NB4 (cell line): ENCODE measurements around the gene PCSK7.

ENCODE experiments used
- DNase-seq: peaks from one replicate; pipeline ENCODE4 v3.0.0; 2010; ENCODE audit warnings: low read depth
- H3K4me3 ChIP-seq: one replicate; pipeline ENCODE4 v1.5.1; 2011; ENCODE audit warnings: mild to moderate bottlenecking, low read depth, low read length, moderate library complexity
- CTCF ChIP-seq: IDR thresholded peaks from one replicate; pipeline ENCODE4 v1.5.1; 2012; ENCODE audit warnings: low read depth, low read length
- MYC ChIP-seq: IDR thresholded peaks from 2 replicates; pipeline ENCODE4 v1.6.1; 2011; ENCODE audit warnings: low read depth, low read length
- POLR2A ChIP-seq: IDR thresholded peaks from 2 replicates; pipeline ENCODE4 v1.6.1; 2011; ENCODE audit warnings: mild to moderate bottlenecking; ENCODE audit not compliant: insufficient read length; ENCODE audit errors: extremely low read depth
- TF ChIP-seq, protein P1 (sequence below): IDR thresholded peaks from 2 replicates; pipeline ENCODE4 v1.6.1; 2011; ENCODE audit warnings: low read depth, low read length

PCSK7 gene

GRCh38 chr11:117199916-117200812 lies 31.7 kb downstream of the PCSK7 start:
- TF ChIP-seq MYC (no peak), CTCF (no peak), POLR2A (no peak)
- TF ChIP-seq, protein P1, sequence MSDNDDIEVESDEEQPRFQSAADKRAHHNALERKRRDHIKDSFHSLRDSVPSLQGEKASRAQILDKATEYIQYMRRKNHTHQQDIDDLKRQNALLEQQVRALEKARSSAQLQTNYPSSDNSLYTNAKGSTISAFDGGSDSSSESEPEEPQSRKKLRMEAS = no peak
- H3K4me3 ChIP-seq = no peak overlapping the region

DNA sequence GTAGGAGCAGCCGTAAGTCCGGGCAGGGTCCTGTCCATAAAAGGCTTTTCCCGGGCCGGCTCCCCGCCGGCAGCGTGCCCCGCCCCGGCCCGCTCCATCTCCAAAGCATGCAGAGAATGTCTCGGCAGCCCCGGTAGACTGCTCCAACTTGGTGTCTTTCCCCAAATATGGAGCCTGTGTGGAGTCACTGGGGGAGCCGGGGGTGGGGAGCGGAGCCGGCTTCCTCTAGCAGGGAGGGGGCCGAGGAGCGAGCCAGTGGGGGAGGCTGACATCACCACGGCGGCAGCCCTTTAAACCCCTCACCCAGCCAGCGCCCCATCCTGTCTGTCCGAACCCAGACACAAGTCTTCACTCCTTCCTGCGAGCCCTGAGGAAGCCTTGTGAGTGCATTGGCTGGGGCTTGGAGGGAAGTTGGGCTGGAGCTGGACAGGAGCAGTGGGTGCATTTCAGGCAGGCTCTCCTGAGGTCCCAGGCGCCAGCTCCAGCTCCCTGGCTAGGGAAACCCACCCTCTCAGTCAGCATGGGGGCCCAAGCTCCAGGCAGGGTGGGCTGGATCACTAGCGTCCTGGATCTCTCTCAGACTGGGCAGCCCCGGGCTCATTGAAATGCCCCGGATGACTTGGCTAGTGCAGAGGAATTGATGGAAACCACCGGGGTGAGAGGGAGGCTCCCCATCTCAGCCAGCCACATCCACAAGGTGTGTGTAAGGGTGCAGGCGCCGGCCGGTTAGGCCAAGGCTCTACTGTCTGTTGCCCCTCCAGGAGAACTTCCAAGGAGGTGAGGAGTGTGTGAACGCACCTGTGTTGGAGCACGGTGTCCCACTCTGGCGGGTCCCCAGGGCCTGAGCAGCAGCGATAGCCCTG lies 32.6 kb downstream of the PCSK7 start, which contains the start of gene TAGLN:
Gene TAGLN (plus strand): TSS at position 318 of the 863 bp plus-strand sequence. CDS start 3,644 bp downstream, outside the sequence.
- TF ChIP-seq MYC = no peak
- no peak for TF ChIP-seq POLR2A
- no peak for TF ChIP-seq CTCF
- TF ChIP-seq, protein P1 = no peak
- DNase-seq = no peak
- H3K4me3 ChIP-seq = no peak within 1 kb of the TSS

More at GRCh38 chr11:117199916-117200812, 31.7 kb downstream of the PCSK7 start:
- no peak for DNase-seq

- H3K4me3 ChIP-seq = no peak overlapping the region
- DNase-seq = no peak
- no peak for TF ChIP-seq POLR2A
These were observed 33.3 kb downstream of the PCSK7 start for GRCh38 chr11:117198613-117199012.

DNA sequence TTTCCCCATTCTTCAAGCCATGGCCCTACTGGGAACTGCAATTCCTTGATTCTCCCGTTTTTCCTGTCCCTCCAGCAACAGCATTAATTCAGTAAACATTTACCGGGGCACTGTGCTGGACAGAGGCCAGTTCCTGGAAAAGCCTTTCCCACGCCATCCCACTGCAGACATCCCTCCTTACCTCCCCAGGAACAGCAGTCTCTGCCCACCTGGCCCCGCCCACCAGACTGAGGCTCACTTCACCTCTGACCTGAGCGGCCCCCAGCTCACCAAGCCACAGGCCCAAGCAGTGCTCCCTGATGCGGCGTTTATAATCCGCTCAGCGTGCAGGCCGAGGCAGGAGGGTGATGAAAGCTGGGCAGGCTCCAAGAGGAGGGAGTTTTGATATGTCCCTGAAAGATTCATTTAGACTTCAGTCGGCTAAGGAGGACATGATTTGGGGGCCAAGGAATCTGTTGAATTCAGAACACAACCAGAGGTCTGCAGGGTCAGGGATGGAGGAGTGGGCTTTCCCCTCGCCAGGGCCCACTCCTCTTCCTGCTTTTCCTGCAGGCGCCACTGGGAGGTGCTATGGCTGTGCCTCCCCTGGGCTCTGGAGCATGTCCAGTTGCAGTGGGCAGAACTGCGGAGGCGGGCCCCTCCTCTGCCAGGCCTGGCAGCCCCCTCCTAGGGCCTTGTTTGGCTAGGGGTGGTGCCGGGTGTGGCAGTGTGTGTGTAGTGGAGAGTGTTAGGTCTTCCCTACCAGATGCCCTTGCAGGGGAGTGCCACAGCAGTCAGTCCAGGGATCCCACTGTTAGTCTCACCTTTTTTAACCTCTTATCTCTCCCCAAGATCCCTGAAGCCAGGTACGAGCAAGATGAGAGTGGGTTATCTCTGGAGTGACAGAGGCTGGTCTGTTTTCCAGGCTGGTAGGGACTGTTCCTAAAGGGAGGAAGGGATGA lies 34.1 kb downstream of the PCSK7 start:
- TF ChIP-seq MYC (no peak), POLR2A (no peak), CTCF (peak; percentile 68)
- TF ChIP-seq, protein P1 = no peak
- no peak for DNase-seq
- no peak overlapping the region for H3K4me3 ChIP-seq

- TF ChIP-seq MYC (no peak), POLR2A (no peak), CTCF (no peak)
- TF ChIP-seq, protein P1 = no peak
- no peak for DNase-seq
- H3K4me3 ChIP-seq = no peak overlapping the region
These were observed 34.9 kb downstream of the PCSK7 start for GRCh38 chr11:117197006-117197405.
